RWPE2 (cell line): ENCODE data around the gene PRDM5.

Experiments used
- ATAC-seq: fragments of 200-7000 bp; cut with Tn5 transposase; 3 replicates; pipeline ENCODE4 v1.9.1; 2021; ENCODE audit warnings: low read depth
- DNase-seq: peaks from one replicate; pipeline ENCODE4 v3.0.0-alpha.2; 2020; ENCODE audit warnings: low spot score
- H3K27ac ChIP-seq: fragments of 450-650 bp; 2 replicates; pipeline ENCODE4 v1.5.1; 2017; ENCODE audit warnings: mild to moderate bottlenecking; ENCODE audit not compliant: poor library complexity, severe bottlenecking
- H3K27me3 ChIP-seq: fragments of 250-450 bp; sonication (Bioruptor Pico); 2 replicates; pipeline ENCODE4 v1.5.1; 2021; ENCODE audit warnings: mild to moderate bottlenecking, moderate library complexity; ENCODE audit not compliant: insufficient read depth, poor library complexity, severe bottlenecking
- H3K36me3 ChIP-seq: fragments of 250-450 bp; sonication (Bioruptor Pico); 2 replicates; pipeline ENCODE4 v1.5.1; 2020; ENCODE audit warnings: low read depth, mild to moderate bottlenecking, moderate library complexity
- H3K4me1 ChIP-seq: fragments of 250-450 bp; sonication (Bioruptor Pico); 2 replicates; pipeline ENCODE4 v1.5.1; 2021; ENCODE audit warnings: mild to moderate bottlenecking, moderate library complexity; ENCODE audit not compliant: insufficient read depth, poor library complexity, severe bottlenecking
- H3K4me3 ChIP-seq: fragments of 250-450 bp; sonication (Bioruptor Pico); 2 replicates; pipeline ENCODE4 v1.5.1; 2021; ENCODE audit warnings: mild to moderate bottlenecking, moderate library complexity; ENCODE audit not compliant: severe bottlenecking
- H3K9me3 ChIP-seq: fragments of 250-450 bp; sonication (Bioruptor Pico); 2 replicates; pipeline ENCODE4 v1.5.1; 2021; ENCODE audit warnings: mild to moderate bottlenecking, moderate library complexity; ENCODE audit not compliant: severe bottlenecking
- CTCF ChIP-seq: fragments of 450-650 bp; IDR thresholded peaks from one replicate; pipeline ENCODE4 v1.5.1; 2017; ENCODE audit warnings: mild to moderate bottlenecking, moderate library complexity; ENCODE audit not compliant: poor library complexity, severe bottlenecking

The PRDM5 gene

GRCh38 chr4:120929847-120930246 is 7.3 kb upstream of the PRDM5 start:
- H3K9me3 ChIP-seq: no peaks in the 10 kb centered on the region

GRCh38 chr4:120927801-120928409 is 5.4 kb upstream of the PRDM5 start:
- no peaks in the 10 kb centered on the region for H3K4me1 ChIP-seq
- no peaks in the 10 kb centered on the region for H3K9me3 ChIP-seq
- DNase-seq (no peak), ATAC-seq (no peak)
- no peak for TF ChIP-seq CTCF
- H3K4me3 ChIP-seq: no peak overlapping the region
- H3K27ac ChIP-seq: no peak overlapping the region
- no peaks in the 10 kb centered on the region for H3K27me3 ChIP-seq
- no peaks in the 10 kb centered on the region for H3K36me3 ChIP-seq

More at GRCh38 chr4:120929847-120930246, 7.3 kb upstream of the PRDM5 start:
- no peak for DNase-seq
- ATAC-seq: no peak
- Histone ChIP-seq H3K27ac (no peak overlapping the region), H3K36me3 (no peaks in the 10 kb centered on the region), H3K4me3 (no peak overlapping the region), H3K4me1 (no peaks in the 10 kb centered on the region), H3K27me3 (no peaks in the 10 kb centered on the region)
- no peak for TF ChIP-seq CTCF

GRCh38 chr4:120926358-120927025 is 4.0 kb upstream of the PRDM5 start:
- ATAC-seq (no peak), DNase-seq (no peak)
- Histone ChIP-seq H3K36me3 (no peaks in the 10 kb centered on the region), H3K4me1 (no peaks in the 10 kb centered on the region), H3K4me3 (no peak overlapping the region), H3K27me3 (no peaks in the 10 kb centered on the region), H3K9me3 (no peaks in the 10 kb centered on the region), H3K27ac (no peak overlapping the region)
- no peak for TF ChIP-seq CTCF

GRCh38 chr4:120924931-120925330 is 2.4 kb upstream of the PRDM5 start:
- DNase-seq: no peak
- no peaks in the 10 kb centered on the region for H3K27me3 ChIP-seq

More at GRCh38 chr4:120924931-120925330, 2.4 kb upstream of the PRDM5 start:
- Histone ChIP-seq H3K36me3 (peaks cover 5% of the 10 kb centered on the region; the same call in 1 of the 2 replicates), H3K4me1 (peaks cover 6% of the 10 kb centered on the region), H3K4me3 (no peak overlapping the region), H3K27ac (no peak overlapping the region), H3K9me3 (no peaks in the 10 kb centered on the region)
- no peak for TF ChIP-seq CTCF
- no peak for ATAC-seq
